Measurements from ENCODE around the gene ADSL. TPM values are rescaled to one million over a fixed set of nuclear protein-coding genes. Genes with fewer than 3 reads are reported as not detected.
"Not testable (repeated sequence)": the region's sequence is repeated elsewhere in the genome, so short reads cannot be mapped to it uniquely, and the experiment has no call there.

The ADSL gene
- total RNA-seq, 2 experiments from 2014 or later: 109 to 118 TPM

DNA sequence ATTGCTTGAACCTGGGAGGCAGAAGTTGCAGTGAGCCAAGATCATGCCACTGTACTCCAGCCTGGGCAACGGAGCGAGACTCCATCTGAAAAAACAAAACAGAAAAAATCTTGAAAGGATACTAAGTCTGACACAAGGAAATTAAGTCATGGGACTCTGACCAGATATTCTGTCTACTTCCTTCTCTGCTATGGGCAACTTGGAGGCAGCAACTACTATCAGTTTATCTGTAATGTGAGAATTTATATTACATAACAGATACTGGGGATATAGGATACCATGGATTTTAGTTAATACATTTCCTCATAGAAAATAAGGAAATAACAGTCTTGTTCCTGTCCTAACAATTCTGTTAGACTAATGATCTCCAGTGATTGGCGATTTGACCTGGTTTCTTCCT, 22.5 kb downstream of the ADSL start:
- DNase-seq (no peak), ATAC-seq (no peak)
- H3K27ac Mint-ChIP-seq: peak overlapping the region; percentile 33
- no peaks in the 10 kb centered on the region for H3K27me3 Mint-ChIP-seq (ENCODE audit: low read depth)
- POLR2A ChIA-PET: no interaction called here
- H3K4me1 Mint-ChIP-seq (ENCODE audit: low read depth): peaks cover 23% of the 10 kb centered on the region
- CTCF ChIA-PET: interaction anchor here (1.2 to 1.8 kb wide), 3 partner anchors 20 to 835 kb away, joined by 3 to 4 read pairs (median 4); no protein-coding TSS in a partner anchor
- H3K36me3 Mint-ChIP-seq (ENCODE audit: low read depth): peaks cover 63% of the 10 kb centered on the region
- no peak overlapping the region for H3K4me3 Mint-ChIP-seq
- H3K9me3 Mint-ChIP-seq (ENCODE audit: insufficient read depth): no peaks in the 10 kb centered on the region

- Mint-ChIP-seq H3K4me1 (ENCODE audit: low read depth) (peaks cover 27% of the 10 kb centered on the region), H3K4me3 (no peak overlapping the region), H3K9me3 (ENCODE audit: insufficient read depth) (no peaks in the 10 kb centered on the region), H3K27me3 (ENCODE audit: low read depth) (no peaks in the 10 kb centered on the region), H3K27ac (no peak overlapping the region), H3K36me3 (ENCODE audit: low read depth) (peaks cover 28% of the 10 kb centered on the region)
- no peak for ATAC-seq
- CTCF ChIA-PET: interaction anchor here (1.0 to 1.2 kb wide), 4 partner anchors 8 to 271 kb away, joined by 3 to 4 read pairs (median 3); no protein-coding TSS in a partner anchor
- POLR2A ChIA-PET: no interaction called here
- DNase-seq: no peak
Measured at GRCh38 chr22:40374567-40374966, 28.3 kb downstream of the ADSL start.

GRCh38 chr22:40376149-40376548, 29.8 kb downstream of the ADSL start:
- H3K9me3 Mint-ChIP-seq (ENCODE audit: insufficient read depth): no peaks in the 10 kb centered on the region

GRCh38 chr22:40377931-40378330, 31.6 kb downstream of the ADSL start:
- POLR2A ChIA-PET: no interaction called here
- no peak for DNase-seq
- CTCF ChIA-PET: no interaction called here

More at GRCh38 chr22:40376149-40376548, 29.8 kb downstream of the ADSL start:
- CTCF ChIA-PET: interaction anchor here (1.2 to 1.7 kb wide), 2 partner anchors 9 to 269 kb away, joined by 3 to 5 read pairs; no protein-coding TSS in a partner anchor
- H3K4me3 Mint-ChIP-seq: no peak overlapping the region
- peaks cover 24% of the 10 kb centered on the region for H3K36me3 Mint-ChIP-seq (ENCODE audit: low read depth)
- no peaks in the 10 kb centered on the region for H3K27me3 Mint-ChIP-seq (ENCODE audit: low read depth)
- ATAC-seq (no peak), DNase-seq (no peak)
- POLR2A ChIA-PET: interaction anchor here (0.6 kb wide), 2 partner anchors 9 to 1067 kb away, joined by 3 read pairs; no protein-coding TSS in a partner anchor
- no peak overlapping the region for H3K27ac Mint-ChIP-seq
- H3K4me1 Mint-ChIP-seq (ENCODE audit: low read depth): peaks cover 23% of the 10 kb centered on the region

GRCh38 chr22:40378448-40378847, 32.1 kb downstream of the ADSL start:
- H3K4me3 Mint-ChIP-seq; H3K27me3 Mint-ChIP-seq (ENCODE audit: low read depth); DNase-seq; ATAC-seq; POLR2A ChIA-PET; H3K27ac Mint-ChIP-seq; CTCF ChIA-PET; H3K9me3 Mint-ChIP-seq (ENCODE audit: insufficient read depth): not testable (repeated sequence)
- Mint-ChIP-seq H3K4me1 (ENCODE audit: low read depth) (peaks cover 16% of the 10 kb centered on the region), H3K36me3 (ENCODE audit: low read depth) (peaks cover 13% of the 10 kb centered on the region)

More at GRCh38 chr22:40377931-40378330, 31.6 kb downstream of the ADSL start:
- no peak for ATAC-seq
- no peak overlapping the region for H3K27ac Mint-ChIP-seq
- no peaks in the 10 kb centered on the region for H3K9me3 Mint-ChIP-seq (ENCODE audit: insufficient read depth)
- H3K27me3 Mint-ChIP-seq (ENCODE audit: low read depth): no peaks in the 10 kb centered on the region
- H3K4me3 Mint-ChIP-seq: no peak overlapping the region
- peaks cover 15% of the 10 kb centered on the region for H3K4me1 Mint-ChIP-seq (ENCODE audit: low read depth)
- peaks cover 18% of the 10 kb centered on the region for H3K36me3 Mint-ChIP-seq (ENCODE audit: low read depth)

DNA sequence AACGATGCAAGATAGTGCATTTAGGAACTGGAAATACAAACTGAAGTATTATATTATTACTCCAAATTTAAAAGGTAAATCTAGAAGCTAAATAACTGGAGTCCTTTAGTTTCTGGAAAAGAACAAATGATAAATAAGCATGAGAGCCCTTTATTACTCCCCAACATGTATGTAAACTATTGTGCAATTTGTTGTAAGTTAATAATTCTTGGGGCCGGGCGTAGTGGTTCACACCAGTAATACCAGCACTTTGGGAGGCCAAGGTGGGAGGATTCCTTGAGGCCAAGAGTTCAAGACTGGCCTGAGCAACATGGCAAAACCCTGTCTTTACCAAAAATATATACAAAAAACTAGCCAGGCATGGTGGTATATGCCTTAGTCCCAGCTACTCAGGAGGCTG, 35.2 kb downstream of the ADSL start:
- ChIA-PET CTCF (interaction anchor here (1.0 to 5.5 kb wide), 2 partner anchors 18 to 55 kb away, joined by 3 to 30 read pairs; no protein-coding TSS in a partner anchor), POLR2A (no interaction called here)
- no peak overlapping the region for H3K4me3 Mint-ChIP-seq
- H3K27me3 Mint-ChIP-seq (ENCODE audit: low read depth): no peaks in the 10 kb centered on the region
- H3K9me3 Mint-ChIP-seq (ENCODE audit: insufficient read depth): no peaks in the 10 kb centered on the region
- H3K4me1 Mint-ChIP-seq (ENCODE audit: low read depth): peaks cover 31% of the 10 kb centered on the region
- H3K36me3 Mint-ChIP-seq (ENCODE audit: low read depth): peaks cover 9% of the 10 kb centered on the region
- no peak overlapping the region for H3K27ac Mint-ChIP-seq
- no peak for DNase-seq
- ATAC-seq: no peak

- no peak overlapping the region for H3K4me3 Mint-ChIP-seq
- no peak overlapping the region for H3K27ac Mint-ChIP-seq
- POLR2A ChIA-PET: interaction anchor here (1.3 to 1.4 kb wide), 2 partner anchors 11 to 13 kb away, joined by 3 to 5 read pairs; partner anchors contain the start of gene SGSM3
Measured at GRCh38 chr22:40383905-40384304, 37.6 kb downstream of the ADSL start.

GRCh38 chr22:40385036-40385782, 38.9 kb downstream of the ADSL start:
- CTCF ChIA-PET: interaction anchor here (0.6 to 5.5 kb wide), 12 partner anchors 9 to 361 kb away, joined by 3 to 30 read pairs (median 4); no protein-coding TSS in a partner anchor
- Mint-ChIP-seq H3K27ac (peak overlapping the region; percentile 95), H3K27me3 (ENCODE audit: low read depth) (no peaks in the 10 kb centered on the region), H3K4me3 (peak overlapping the region; percentile 71), H3K9me3 (ENCODE audit: insufficient read depth) (no peaks in the 10 kb centered on the region), H3K4me1 (ENCODE audit: low read depth) (peaks cover 45% of the 10 kb centered on the region), H3K36me3 (ENCODE audit: low read depth) (peaks cover 24% of the 10 kb centered on the region)
- POLR2A ChIA-PET: interaction anchor here (0.5 to 1.3 kb wide), 8 partner anchors 9 to 342 kb away, joined by 3 to 6 read pairs (median 3); partner anchors contain the start of gene SGSM3
- peak; percentile 63 for DNase-seq
- peak; percentile 84 for ATAC-seq

More at GRCh38 chr22:40383905-40384304, 37.6 kb downstream of the ADSL start:
- Mint-ChIP-seq H3K4me1 (ENCODE audit: low read depth) (peaks cover 45% of the 10 kb centered on the region), H3K9me3 (ENCODE audit: insufficient read depth) (no peaks in the 10 kb centered on the region), H3K36me3 (ENCODE audit: low read depth) (peaks cover 22% of the 10 kb centered on the region), H3K27me3 (ENCODE audit: low read depth) (no peaks in the 10 kb centered on the region)
- ATAC-seq (no peak), DNase-seq (no peak)
- CTCF ChIA-PET: interaction anchor here (0.7 to 5.5 kb wide), 5 partner anchors 15 to 309 kb away, joined by 3 to 30 read pairs (median 3); no protein-coding TSS in a partner anchor

GRCh38 chr22:40387746-40388145, 41.4 kb downstream of the ADSL start:
- H3K4me3 Mint-ChIP-seq: no peak overlapping the region
- no peaks in the 10 kb centered on the region for H3K27me3 Mint-ChIP-seq (ENCODE audit: low read depth)
- peak overlapping the region; percentile 46 for H3K27ac Mint-ChIP-seq
- peaks cover 52% of the 10 kb centered on the region for H3K4me1 Mint-ChIP-seq (ENCODE audit: low read depth)
- H3K36me3 Mint-ChIP-seq (ENCODE audit: low read depth): peaks cover 26% of the 10 kb centered on the region
- no peak for DNase-seq
- H3K9me3 Mint-ChIP-seq (ENCODE audit: insufficient read depth): no peaks in the 10 kb centered on the region
- no peak for ATAC-seq
- CTCF ChIA-PET: interaction anchor here (0.8 to 1.4 kb wide), 3 partner anchors 12 to 49 kb away, joined by 3 read pairs; no protein-coding TSS in a partner anchor
- POLR2A ChIA-PET: no interaction called here

DNA sequence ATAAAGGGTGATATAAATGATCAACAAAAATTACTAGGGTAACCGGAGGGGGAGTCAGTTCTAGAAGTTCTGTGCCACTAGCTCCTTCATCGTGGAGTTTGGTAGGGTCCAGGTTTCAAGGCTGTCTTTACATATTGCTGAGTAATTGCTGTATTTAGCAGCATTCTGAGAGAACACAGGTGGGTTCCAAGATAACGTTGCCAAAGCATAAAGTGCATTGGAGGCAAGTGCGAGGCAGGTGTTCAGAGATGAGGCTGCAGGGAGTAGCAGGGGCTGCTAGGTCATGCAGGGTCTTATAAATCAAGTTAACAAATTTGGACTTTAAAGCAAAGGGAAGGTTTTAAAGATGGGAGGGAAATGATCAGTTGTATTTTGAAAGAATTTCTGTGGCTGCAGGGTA, 41.9 kb downstream of the ADSL start:
- ChIA-PET CTCF (interaction anchor here (0.8 to 1.4 kb wide), 3 partner anchors 11 to 49 kb away, joined by 3 read pairs; no protein-coding TSS in a partner anchor), POLR2A (no interaction called here)
- H3K9me3 Mint-ChIP-seq (ENCODE audit: insufficient read depth): no peaks in the 10 kb centered on the region
- H3K4me3 Mint-ChIP-seq: no peak overlapping the region
- H3K4me1 Mint-ChIP-seq (ENCODE audit: low read depth): peaks cover 49% of the 10 kb centered on the region
- DNase-seq (no peak), ATAC-seq (no peak)
- H3K36me3 Mint-ChIP-seq (ENCODE audit: low read depth): peaks cover 26% of the 10 kb centered on the region
- peak overlapping the region; percentile 46 for H3K27ac Mint-ChIP-seq
- no peaks in the 10 kb centered on the region for H3K27me3 Mint-ChIP-seq (ENCODE audit: low read depth)

GRCh38 chr22:40391417-40391816, 45.1 kb downstream of the ADSL start:
- ChIA-PET POLR2A (interaction anchor here (0.6 kb wide), 1 partner anchor 52 kb away, joined by 3 read pairs; no protein-coding TSS in a partner anchor), CTCF (interaction anchor here (0.8 to 1.4 kb wide), 2 partner anchors 8 to 18 kb away, joined by 3 to 4 read pairs; no protein-coding TSS in a partner anchor)
- H3K4me1 Mint-ChIP-seq (ENCODE audit: low read depth): peaks cover 35% of the 10 kb centered on the region
- ATAC-seq (no peak), DNase-seq (no peak)
- no peak overlapping the region for H3K4me3 Mint-ChIP-seq
- H3K27me3 Mint-ChIP-seq (ENCODE audit: low read depth): no peaks in the 10 kb centered on the region
- H3K36me3 Mint-ChIP-seq (ENCODE audit: low read depth): peaks cover 31% of the 10 kb centered on the region
- H3K9me3 Mint-ChIP-seq (ENCODE audit: insufficient read depth): no peaks in the 10 kb centered on the region
- H3K27ac Mint-ChIP-seq: no peak overlapping the region

DNA sequence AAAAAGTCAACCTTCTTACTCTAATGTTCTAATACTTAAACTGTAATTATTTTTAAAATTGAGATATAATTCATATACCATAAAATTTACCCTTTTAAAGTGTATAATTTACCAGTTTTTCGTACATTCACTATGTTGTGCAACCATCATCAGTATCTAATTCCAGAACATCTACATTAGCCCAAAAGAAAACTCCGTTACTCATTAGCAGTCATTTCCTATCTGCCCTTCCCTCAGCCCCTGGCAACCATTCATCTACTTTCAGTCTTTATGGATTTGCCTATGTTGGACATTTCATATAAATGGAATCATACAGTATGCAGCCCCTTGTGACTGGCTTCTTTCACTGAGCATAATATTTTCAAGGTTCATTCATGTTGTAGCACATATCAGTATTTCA, 46.3 kb downstream of the ADSL start:
- Mint-ChIP-seq H3K4me3 (no peak overlapping the region), H3K4me1 (ENCODE audit: low read depth) (peaks cover 39% of the 10 kb centered on the region), H3K27me3 (ENCODE audit: low read depth) (no peaks in the 10 kb centered on the region), H3K36me3 (ENCODE audit: low read depth) (peaks cover 32% of the 10 kb centered on the region), H3K27ac (no peak overlapping the region), H3K9me3 (ENCODE audit: insufficient read depth) (no peaks in the 10 kb centered on the region)
- ChIA-PET CTCF (interaction anchor here (1.0 kb wide), 1 partner anchor 8 kb away, joined by 3 read pairs; no protein-coding TSS in a partner anchor), POLR2A (no interaction called here)
- no peak for DNase-seq
- ATAC-seq: no peak

Data from activated CD8-positive, alpha-beta T cell treated with anti-CD3 and anti-CD28 coated beads, Interleukin-2, amount 10 ng/mL, durations not matched to agents 7 days and 5 days (primary cell).